BJ (cell line): ENCODE data around the gene RALA. TPM values are rescaled to one million over a fixed set of nuclear protein-coding genes. Genes with fewer than 3 reads are reported as not detected.
A peak's percentile ranks its signal among the peaks of the same experiment; 100 is the strongest.

Experiments
- CTCF ChIA-PET: fragments of 350-600 bp; formaldehyde crosslinking; extraction: SDS; loops from one replicate; lab custom pipeline; 2021; ENCODE audit warnings: antibody characterized with exemption, inconsistent platforms; lab: Yijun Ruan, JAX
- POLR2A ChIA-PET: fragments of 300-600 bp; sonication (Branson Sonifier 250); formaldehyde crosslinking; extraction: SDS; loops from one replicate; lab custom pipeline; 2021; ENCODE audit warnings: antibody characterized with exemption; lab: Charles Lee
- DNase-seq: peaks from one replicate; pipeline ENCODE4 v3.0.0-alpha.2; 2011; ENCODE audit warnings: low read depth
- H3K27me3 ChIP-seq: 2 replicates; pipeline ENCODE4 v1.6.0; 2011; ENCODE audit warnings: low read length; ENCODE audit not compliant: control insufficient read depth, insufficient read depth
- H3K36me3 ChIP-seq: 2 replicates; pipeline ENCODE4 v1.5.1; 2011; ENCODE audit warnings: low read length; ENCODE audit not compliant: control insufficient read depth, insufficient read depth
- H3K4me3 ChIP-seq: 2 replicates; pipeline ENCODE4 v1.5.1; 2011; ENCODE audit warnings: low read depth, mild to moderate bottlenecking, control low read depth, low read length
- polyA plus RNA-seq: library from polyadenylated mRNA; depleted of rRNA; stranded (reverse); fragments of >200 nt; gene quantifications from 2 replicates; pipeline ENCODE4 v1.2.3, GENCODE V29; 2011; rRNA removed
- TF ChIP-seq, protein P1 (sequence below): IDR thresholded peaks from 2 replicates; pipeline ENCODE4 v1.5.1; 2011; ENCODE audit warnings: low read depth, mild to moderate bottlenecking, control low read depth, inconsistent platforms, low read length, moderate library complexity; ENCODE audit not compliant: insufficient read depth

RALA gene
- polyA plus RNA-seq, 1 experiment, result 14.9 TPM

DNA sequence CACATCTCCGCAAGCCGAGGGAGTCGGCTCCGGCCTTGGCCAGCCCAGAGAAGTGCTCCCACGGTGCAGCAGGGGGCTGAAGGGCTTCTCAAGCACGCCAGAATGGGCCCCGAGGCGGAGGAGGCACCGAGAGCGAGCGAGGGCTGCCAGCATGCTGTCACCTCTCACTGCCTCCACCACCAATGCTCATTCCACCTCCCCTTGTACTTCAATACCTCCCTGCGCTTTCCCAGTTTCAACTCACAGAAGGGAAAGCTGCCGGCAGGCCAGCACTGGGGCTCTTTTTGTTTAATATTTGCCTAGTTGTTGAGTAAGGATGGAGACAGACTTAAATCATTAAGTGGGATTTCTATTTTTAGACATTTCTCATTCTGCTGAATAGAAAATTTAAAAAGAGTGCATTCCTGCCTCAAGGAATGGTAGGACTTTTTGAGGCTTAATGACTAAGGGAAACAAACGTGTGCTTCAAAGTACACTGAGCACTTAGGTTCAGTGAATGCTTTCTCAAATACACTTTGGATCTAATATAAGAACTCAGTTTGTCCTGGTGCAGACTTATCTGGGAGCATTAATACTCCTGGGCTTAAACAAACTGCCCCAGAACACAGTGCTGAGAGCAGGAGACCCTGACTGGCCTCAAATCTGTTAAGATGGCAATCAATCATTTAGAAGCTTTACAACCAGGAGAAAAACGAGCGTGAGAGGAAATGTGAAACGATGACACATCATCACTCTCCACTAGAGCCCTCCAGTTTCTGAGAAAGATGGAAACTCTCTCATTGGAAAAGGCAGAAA is 131.2 kb downstream of the RALA start:
- TF ChIP-seq, protein P1, sequence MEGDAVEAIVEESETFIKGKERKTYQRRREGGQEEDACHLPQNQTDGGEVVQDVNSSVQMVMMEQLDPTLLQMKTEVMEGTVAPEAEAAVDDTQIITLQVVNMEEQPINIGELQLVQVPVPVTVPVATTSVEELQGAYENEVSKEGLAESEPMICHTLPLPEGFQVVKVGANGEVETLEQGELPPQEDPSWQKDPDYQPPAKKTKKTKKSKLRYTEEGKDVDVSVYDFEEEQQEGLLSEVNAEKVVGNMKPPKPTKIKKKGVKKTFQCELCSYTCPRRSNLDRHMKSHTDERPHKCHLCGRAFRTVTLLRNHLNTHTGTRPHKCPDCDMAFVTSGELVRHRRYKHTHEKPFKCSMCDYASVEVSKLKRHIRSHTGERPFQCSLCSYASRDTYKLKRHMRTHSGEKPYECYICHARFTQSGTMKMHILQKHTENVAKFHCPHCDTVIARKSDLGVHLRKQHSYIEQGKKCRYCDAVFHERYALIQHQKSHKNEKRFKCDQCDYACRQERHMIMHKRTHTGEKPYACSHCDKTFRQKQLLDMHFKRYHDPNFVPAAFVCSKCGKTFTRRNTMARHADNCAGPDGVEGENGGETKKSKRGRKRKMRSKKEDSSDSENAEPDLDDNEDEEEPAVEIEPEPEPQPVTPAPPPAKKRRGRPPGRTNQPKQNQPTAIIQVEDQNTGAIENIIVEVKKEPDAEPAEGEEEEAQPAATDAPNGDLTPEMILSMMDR, result no peak
- Histone ChIP-seq H3K36me3 (no peaks in the 10 kb centered on the region), H3K4me3 (peak overlapping the region; percentile 23), H3K27me3 (no peaks in the 10 kb centered on the region)
- CTCF ChIA-PET, result interaction anchor here (1.2 to 1.6 kb wide), 3 partner anchors 53 to 174 kb away, joined by 3 to 6 read pairs (median 3); no protein-coding TSS in a partner anchor
- DNase-seq, result peak; percentile 69
- POLR2A ChIA-PET, result no interaction called here

DNA sequence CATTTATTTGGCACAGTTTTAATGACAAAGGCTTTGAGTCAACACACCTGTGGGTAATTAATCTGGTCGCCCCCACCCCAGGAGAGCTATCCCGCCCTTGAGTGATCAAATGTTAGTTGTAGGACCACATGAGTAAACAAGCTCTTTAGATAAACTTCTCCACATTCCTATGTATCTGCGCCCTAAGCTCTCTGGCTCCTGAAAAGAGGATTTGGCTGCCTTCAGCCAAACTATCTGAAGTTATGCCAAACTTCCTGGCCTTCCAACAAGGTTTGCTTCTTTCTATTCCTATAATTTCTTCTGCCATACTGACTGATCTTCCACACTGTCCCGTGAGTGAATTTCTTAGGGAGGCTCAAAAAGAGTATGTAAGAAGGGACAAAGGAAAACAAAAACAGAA is 134.2 kb downstream of the RALA start:
- ChIA-PET POLR2A (no interaction called here), CTCF (interaction anchor here (1.0 kb wide), 1 partner anchor 12 kb away, joined by 3 read pairs; no protein-coding TSS in a partner anchor)
- no peak for DNase-seq
- TF ChIP-seq, protein P1, result no peak
- no peak overlapping the region for H3K4me3 ChIP-seq
- no peaks in the 10 kb centered on the region for H3K27me3 ChIP-seq
- no peaks in the 10 kb centered on the region for H3K36me3 ChIP-seq

Other genes with a start within 250 kb of the RALA start
- 17.0 and 40.3 TPM in 2 replicates for gene YAE1, start 57.2 kb upstream of the RALA start, polyA plus RNA-seq